ENCODE data around the gene ABCA4.
"Not testable (repeated sequence)": the region's sequence is repeated elsewhere in the genome, so short reads cannot be mapped to it uniquely, and the experiment has no call there.

Gene ABCA4

GRCh38 chr1:94011129-94011528, 109.8 kb downstream of the ABCA4 start:
- DNase-seq (ENCODE audit: low read depth in 2 of 2, low spot score in 1 of 2), result no peak

GRCh38 chr1:94009304-94009703, 111.6 kb downstream of the ABCA4 start:
- no peak for DNase-seq (ENCODE audit: low read depth in 2 of 2, low spot score in 1 of 2)

GRCh38 chr1:94006604-94007003, 114.3 kb downstream of the ABCA4 start:
- no peak for DNase-seq (ENCODE audit: low read depth in 2 of 2, low spot score in 1 of 2)

- DNase-seq (ENCODE audit: low read depth in 2 of 2, low spot score in 1 of 2), result no peak
Measured at GRCh38 chr1:94004924-94005323, 116.0 kb downstream of the ABCA4 start.

- DNase-seq (ENCODE audit: low read depth in 2 of 2, low spot score in 1 of 2), result no peak
Measured at GRCh38 chr1:94002046-94002787, 118.7 kb downstream of the ABCA4 start.

GRCh38 chr1:94001397-94002045, 119.4 kb downstream of the ABCA4 start:
- DNase-seq (ENCODE audit: low read depth in 2 of 2, low spot score in 1 of 2), result no peak

- DNase-seq (ENCODE audit: low read depth in 2 of 2, low spot score in 1 of 2), result no peak
Measured at GRCh38 chr1:94000510-94001282, 120.3 kb downstream of the ABCA4 start.

GRCh38 chr1:93999840-94000415, 121.0 kb downstream of the ABCA4 start:
- DNase-seq (ENCODE audit: low read depth in 2 of 2, low spot score in 1 of 2), result no peak

- not testable (repeated sequence) for DNase-seq (ENCODE audit: low read depth in 2 of 2, low spot score in 1 of 2)
Measured at GRCh38 chr1:93998532-93998931, 122.4 kb downstream of the ABCA4 start.

- DNase-seq (ENCODE audit: low read depth in 2 of 2, low spot score in 1 of 2), result no peak
Measured at GRCh38 chr1:93997756-93998155, 123.2 kb downstream of the ABCA4 start.

- no peak for DNase-seq (ENCODE audit: low read depth in 2 of 2, low spot score in 1 of 2)
Measured at GRCh38 chr1:93995837-93996536, 125.0 kb downstream of the ABCA4 start.

- DNase-seq (ENCODE audit: low read depth in 2 of 2, low spot score in 1 of 2), result no peak
Measured at GRCh38 chr1:93993731-93994130, 127.2 kb downstream of the ABCA4 start.

GRCh38 chr1:93992954-93993353, 128.0 kb downstream of the ABCA4 start:
- DNase-seq (ENCODE audit: low read depth in 2 of 2, low spot score in 1 of 2), result no peak

GRCh38 chr1:93992190-93992589, 128.8 kb downstream of the ABCA4 start:
- DNase-seq (ENCODE audit: low read depth in 2 of 2, low spot score in 1 of 2), result no peak

GRCh38 chr1:93991271-93991670, 129.7 kb downstream of the ABCA4 start:
- no peak for DNase-seq (ENCODE audit: low read depth in 2 of 2, low spot score in 1 of 2)

GRCh38 chr1:93990477-93990876, 130.5 kb downstream of the ABCA4 start:
- DNase-seq (ENCODE audit: low read depth in 2 of 2, low spot score in 1 of 2), result not testable (repeated sequence)

- no peak for DNase-seq (ENCODE audit: low read depth in 2 of 2, low spot score in 1 of 2)
Measured at GRCh38 chr1:93990010-93990409, 130.9 kb downstream of the ABCA4 start.

- no peak for DNase-seq (ENCODE audit: low read depth in 2 of 2, low spot score in 1 of 2)
Measured at GRCh38 chr1:93989601-93990000, 131.3 kb downstream of the ABCA4 start.

- no peak for DNase-seq (ENCODE audit: low read depth in 2 of 2, low spot score in 1 of 2)
Measured at GRCh38 chr1:93988634-93989350, 132.2 kb downstream of the ABCA4 start.

- DNase-seq (ENCODE audit: low read depth in 2 of 2, low spot score in 1 of 2), result no peak
Measured at GRCh38 chr1:93981274-93981667, 139.7 kb downstream of the ABCA4 start.

Data from stimulated activated CD8-positive, alpha-beta memory T cell treated with anti-CD3 and anti-CD28 coated beads, Interleukin-4, amount 100 ng/mL, for 4 hours (primary cell).